ENCODE measurements around the gene EPHB6.

DNA sequence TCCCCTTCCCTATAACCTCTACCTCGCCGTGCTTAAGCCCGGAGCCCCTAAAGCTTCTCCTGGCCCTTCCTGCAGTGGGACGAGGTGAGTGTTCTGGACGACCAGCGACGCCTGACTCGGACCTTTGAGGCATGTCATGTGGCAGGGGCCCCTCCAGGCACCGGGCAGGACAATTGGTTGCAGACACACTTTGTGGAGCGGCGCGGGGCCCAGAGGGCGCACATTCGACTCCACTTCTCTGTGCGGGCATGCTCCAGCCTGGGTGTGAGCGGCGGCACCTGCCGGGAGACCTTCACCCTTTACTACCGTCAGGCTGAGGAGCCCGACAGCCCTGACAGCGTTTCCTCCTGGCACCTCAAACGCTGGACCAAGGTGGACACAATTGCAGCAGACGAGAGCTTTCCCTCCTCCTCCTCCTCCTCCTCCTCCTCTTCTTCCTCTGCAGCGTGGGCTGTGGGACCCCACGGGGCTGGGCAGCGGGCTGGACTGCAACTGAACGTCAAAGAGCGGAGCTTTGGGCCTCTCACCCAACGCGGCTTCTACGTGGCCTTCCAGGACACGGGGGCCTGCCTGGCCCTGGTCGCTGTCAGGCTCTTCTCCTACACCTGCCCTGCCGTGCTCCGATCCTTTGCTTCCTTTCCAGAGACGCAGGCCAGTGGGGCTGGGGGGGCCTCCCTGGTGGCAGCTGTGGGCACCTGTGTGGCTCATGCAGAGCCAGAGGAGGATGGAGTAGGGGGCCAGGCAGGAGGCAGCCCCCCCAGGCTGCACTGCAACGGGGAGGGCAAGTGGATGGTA lies 9.2 kb downstream of the EPHB6 start:
- TF ChIP-seq, protein P1, sequence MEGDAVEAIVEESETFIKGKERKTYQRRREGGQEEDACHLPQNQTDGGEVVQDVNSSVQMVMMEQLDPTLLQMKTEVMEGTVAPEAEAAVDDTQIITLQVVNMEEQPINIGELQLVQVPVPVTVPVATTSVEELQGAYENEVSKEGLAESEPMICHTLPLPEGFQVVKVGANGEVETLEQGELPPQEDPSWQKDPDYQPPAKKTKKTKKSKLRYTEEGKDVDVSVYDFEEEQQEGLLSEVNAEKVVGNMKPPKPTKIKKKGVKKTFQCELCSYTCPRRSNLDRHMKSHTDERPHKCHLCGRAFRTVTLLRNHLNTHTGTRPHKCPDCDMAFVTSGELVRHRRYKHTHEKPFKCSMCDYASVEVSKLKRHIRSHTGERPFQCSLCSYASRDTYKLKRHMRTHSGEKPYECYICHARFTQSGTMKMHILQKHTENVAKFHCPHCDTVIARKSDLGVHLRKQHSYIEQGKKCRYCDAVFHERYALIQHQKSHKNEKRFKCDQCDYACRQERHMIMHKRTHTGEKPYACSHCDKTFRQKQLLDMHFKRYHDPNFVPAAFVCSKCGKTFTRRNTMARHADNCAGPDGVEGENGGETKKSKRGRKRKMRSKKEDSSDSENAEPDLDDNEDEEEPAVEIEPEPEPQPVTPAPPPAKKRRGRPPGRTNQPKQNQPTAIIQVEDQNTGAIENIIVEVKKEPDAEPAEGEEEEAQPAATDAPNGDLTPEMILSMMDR (IDR thresholded peaks at IDR 0.05), result no peak
- no peak for TF ChIP-seq POLR2A (IDR thresholded peaks at IDR 0.05)
